ENCODE data around the gene CACNA1F. TPM values are rescaled to one million over a fixed set of nuclear protein-coding genes. Genes with fewer than 3 reads are reported as not detected.

CACNA1F gene
- total RNA-seq, 2 donors from 2014 or later: 1.0 TPM

GRCh38 chrX:49237060-49237459 is 3.9 kb upstream of the CACNA1F start:
- Histone ChIP-seq H3K4me3 (no peak overlapping the region), H3K27ac (no peak overlapping the region), H3K36me3 (no peaks in the 10 kb centered on the region), H3K9ac (ENCODE audit: low read depth in 2 of 2, low read length in 2 of 2) (no peak overlapping the region), H3K4me1 (no peaks in the 10 kb centered on the region), H3K9me3 (no peaks in the 10 kb centered on the region), H3K27me3 (no peaks in the 10 kb centered on the region)
- TF ChIP-seq CTCF (IDR thresholded peaks at IDR 0.05): no peak
- DNase-seq: no peak
- intact Hi-C loops (cut with DNase I): no loop called here

DNA sequence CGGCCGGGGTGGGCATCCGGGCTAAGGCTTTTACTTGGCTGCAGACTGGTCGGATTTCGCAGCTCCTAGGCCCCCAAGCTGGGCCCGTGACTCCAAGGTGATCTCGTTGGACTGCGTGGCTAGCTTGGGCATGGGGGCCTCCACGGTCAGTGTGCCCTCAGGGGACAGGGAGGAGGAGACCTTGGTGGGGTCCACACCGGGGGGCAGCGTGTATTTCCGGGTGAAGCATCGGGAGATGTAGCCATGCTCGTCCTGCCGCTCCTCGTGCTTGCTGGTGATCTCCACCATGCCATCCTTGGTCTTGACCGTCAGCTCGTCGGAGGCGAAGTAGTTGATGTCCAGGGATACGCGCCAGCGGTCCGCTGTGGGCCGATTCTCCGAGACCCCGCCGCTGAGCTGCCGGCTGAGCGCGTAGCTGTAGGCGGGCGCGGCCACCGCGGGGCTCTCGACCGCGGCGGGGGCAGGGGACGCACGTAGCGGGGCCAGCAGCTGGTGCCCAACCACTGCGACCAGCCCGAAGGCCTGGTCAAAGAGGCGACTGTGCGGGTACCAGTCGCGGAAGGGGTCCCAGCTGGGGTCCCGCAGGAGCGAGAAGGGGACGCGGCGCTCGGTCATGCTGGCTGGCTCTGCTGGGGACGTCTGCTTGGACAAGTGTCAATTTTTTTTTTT is 881 bp upstream of the CACNA1F start:
- Histone ChIP-seq H3K4me3 (no peak overlapping the region), H3K9ac (ENCODE audit: low read depth in 2 of 2, low read length in 2 of 2) (peak overlapping the region in 1 of 2 donors; percentile 24), H3K27ac (no peak overlapping the region), H3K27me3 (no peaks in the 10 kb centered on the region), H3K36me3 (no peaks in the 10 kb centered on the region), H3K9me3 (no peaks in the 10 kb centered on the region), H3K4me1 (no peaks in the 10 kb centered on the region)
- no peak for TF ChIP-seq CTCF (IDR thresholded peaks at IDR 0.05)
- no peak for DNase-seq
- intact Hi-C loops (cut with DNase I): no loop called here

DNA sequence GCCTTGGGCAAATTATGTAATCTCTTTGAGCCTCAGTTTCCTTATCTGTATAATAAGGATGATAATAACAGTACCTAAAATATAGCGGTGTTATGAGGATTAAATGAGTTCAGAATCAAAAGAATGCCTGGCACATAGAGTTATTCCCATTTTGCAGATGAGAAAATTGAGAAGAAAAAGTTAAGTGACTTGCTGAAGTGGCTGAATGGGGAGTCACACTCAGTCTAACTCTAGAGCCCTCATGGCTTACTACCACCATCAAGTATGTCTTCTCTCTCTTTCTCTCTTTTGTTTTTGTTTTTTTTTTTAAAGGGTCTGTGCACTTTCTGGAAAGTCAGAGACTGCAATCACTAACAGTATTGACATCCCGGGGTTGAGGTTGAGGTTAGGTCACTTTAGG is 615 bp downstream of the CACNA1F start:
- Histone ChIP-seq H3K36me3 (no peaks in the 10 kb centered on the region), H3K4me1 (no peaks in the 10 kb centered on the region), H3K4me3 (no peak overlapping the region), H3K27me3 (no peaks in the 10 kb centered on the region), H3K9me3 (no peaks in the 10 kb centered on the region), H3K27ac (no peak overlapping the region), H3K9ac (ENCODE audit: low read depth in 2 of 2, low read length in 2 of 2) (no peak overlapping the region)
- intact Hi-C loops (cut with DNase I): no loop called here
- TF ChIP-seq CTCF (IDR thresholded peaks at IDR 0.05): no peak
- DNase-seq: no peak

DNA sequence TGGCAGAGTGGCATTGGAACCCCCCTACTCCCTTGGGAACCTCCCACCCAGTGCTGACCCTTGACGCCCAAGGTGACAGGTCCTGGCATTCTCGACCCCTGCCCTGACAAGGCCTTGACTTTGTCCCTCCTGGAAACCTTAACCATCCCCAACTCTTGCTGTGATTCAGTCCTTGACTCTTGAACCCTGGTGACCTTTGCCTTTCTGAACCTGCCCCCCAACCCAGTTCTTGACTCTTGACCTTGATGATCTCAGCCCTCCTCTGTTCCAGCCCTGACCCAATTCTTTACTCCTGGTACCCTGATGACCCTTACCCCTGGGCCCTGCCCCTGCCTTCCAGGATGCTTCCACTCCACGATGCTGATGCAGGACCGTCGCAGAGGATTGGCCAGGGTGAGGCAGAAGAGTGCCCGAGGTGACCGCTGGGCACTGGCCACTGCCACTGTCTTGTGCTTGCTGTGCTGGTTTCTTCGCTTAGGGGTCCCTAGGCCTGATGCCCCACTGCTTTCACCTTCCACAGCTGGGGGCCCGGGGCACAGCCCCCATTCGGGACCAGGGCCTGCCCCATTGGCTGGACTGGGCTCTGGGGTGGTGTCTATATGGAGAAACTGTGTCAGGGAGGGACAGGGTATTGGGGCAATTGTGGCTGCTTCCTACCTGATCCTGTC is 1.7 kb downstream of the CACNA1F start:
- H3K27me3 ChIP-seq: no peaks in the 10 kb centered on the region
- no peak for DNase-seq
- H3K27ac ChIP-seq: no peak overlapping the region
- no peaks in the 10 kb centered on the region for H3K9me3 ChIP-seq
- no peaks in the 10 kb centered on the region for H3K4me1 ChIP-seq
- no peak overlapping the region for H3K9ac ChIP-seq (ENCODE audit: low read depth in 2 of 2, low read length in 2 of 2)
- H3K4me3 ChIP-seq: no peak overlapping the region
- TF ChIP-seq CTCF (IDR thresholded peaks at IDR 0.05): no peak
- H3K36me3 ChIP-seq: no peaks in the 10 kb centered on the region
- intact Hi-C loops (cut with DNase I): no loop called here

DNA sequence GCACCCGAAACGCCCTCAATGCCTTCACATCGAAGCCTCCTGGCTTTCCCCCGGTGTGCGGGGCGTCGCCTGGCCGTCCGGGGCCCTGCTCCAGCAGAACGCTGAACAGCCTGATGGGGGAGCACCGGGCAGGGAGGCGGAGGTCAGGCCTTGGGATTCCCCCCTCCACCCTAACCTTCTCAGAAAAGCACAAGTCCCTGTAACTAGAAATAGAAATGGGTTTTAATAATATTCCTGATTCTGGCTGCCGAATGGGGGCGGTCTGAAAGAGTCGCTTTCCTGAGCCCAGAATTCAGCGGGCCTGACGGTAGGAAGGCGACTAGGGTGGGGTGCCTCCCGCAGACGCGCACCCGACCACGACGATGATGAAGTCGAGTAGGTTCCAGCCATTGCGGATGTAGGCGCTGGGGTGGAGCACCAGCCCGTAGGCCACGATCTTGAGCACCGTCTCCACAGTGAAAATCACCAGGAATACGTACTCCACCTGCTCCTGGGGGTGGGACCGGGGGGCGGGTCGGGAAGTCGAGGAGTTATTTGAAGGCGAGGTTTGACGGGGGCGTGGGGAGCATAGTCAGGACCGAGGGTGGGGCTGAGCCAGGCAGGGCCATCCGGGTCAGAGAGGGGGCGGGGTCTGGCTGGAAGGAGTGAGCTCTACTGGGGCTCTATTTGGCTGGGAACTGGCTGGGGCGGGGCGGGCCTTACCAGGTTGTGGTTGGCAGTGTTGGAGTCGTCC is 2.5 kb downstream of the CACNA1F start:
- Histone ChIP-seq H3K27me3 (no peaks in the 10 kb centered on the region), H3K4me3 (peak overlapping the region; percentile 25), H3K36me3 (no peaks in the 10 kb centered on the region), H3K9me3 (no peaks in the 10 kb centered on the region), H3K9ac (ENCODE audit: low read depth in 2 of 2, low read length in 2 of 2) (peak overlapping the region; percentile 51 to 61), H3K4me1 (no peaks in the 10 kb centered on the region), H3K27ac (no peak overlapping the region)
- DNase-seq: peak; percentile 88
- intact Hi-C loops (cut with DNase I): no loop called here
- no peak for TF ChIP-seq CTCF (IDR thresholded peaks at IDR 0.05)

Data from colonic mucosa (tissue), 4 donors.